GM12878 (cell line): ENCODE results near the gene RHOC. TPM values are rescaled to one million over a fixed set of nuclear protein-coding genes. Genes with fewer than 3 reads are reported as not detected.

Experiments used
- ATAC-seq: fragments of 200-7000 bp; cut with Tn5 transposase; 3 replicates; pipeline ENCODE4 v1.9.1; 2020; ENCODE audit warnings: mild to moderate bottlenecking, moderate library complexity
- BruUV-seq: library from RNA; stranded (reverse); fragments of 400-500 nt; replicated peaks from 2 replicates; lab custom pipeline; 2021; lab: Mats Ljungman, UMichigan
- CTCF ChIA-PET: fragments of 300-600 bp; sonication (Branson Sonifier 250); formaldehyde crosslinking; extraction: SDS; loops from one replicate; lab custom pipeline; 2021; ENCODE audit warnings: inconsistent platforms; lab: Yijun Ruan, JAX
- POLR2A ChIA-PET: fragments of 350-600 bp; formaldehyde crosslinking; extraction: SDS; loops from one replicate; lab custom pipeline; 2021; ENCODE audit warnings: inconsistent platforms; lab: Charles Lee
- RAD21 ChIA-PET: fragments of 300-600 bp; sonication (Branson Sonifier 250); formaldehyde crosslinking; loops from one replicate; lab custom pipeline; 2023; ENCODE audit warnings: antibody characterized with exemption; ENCODE audit not compliant: unreplicated experiment; lab: Charles Lee
- SMC1A ChIA-PET: fragments of 300-600 bp; sonication (Branson Sonifier 250); formaldehyde crosslinking; loops from one replicate; lab custom pipeline; 2023; ENCODE audit not compliant: unreplicated experiment, uncharacterized antibody; lab: Charles Lee
- DNase-seq: peaks from one replicate; pipeline ENCODE4 v3.0.0-alpha.2; 2011; ENCODE audit warnings: low read depth, low spot score
- FAIRE-seq: peaks from 3 replicates; lab custom pipeline; 2011; peaks lifted over from hg19 to GRCh38; lab: Jason Lieb, UNC
- H2AFZ ChIP-seq: 2 replicates; pipeline ENCODE4 v1.6.0; 2011; ENCODE audit warnings: low read depth, low read length, control low read depth; ENCODE audit not compliant: control insufficient read depth
- H3K27ac ChIP-seq: 2 replicates; pipeline ENCODE4 v1.5.1; 2011; ENCODE audit warnings: control low read depth; ENCODE audit not compliant: control insufficient read depth, insufficient read depth
- H3K27me3 ChIP-seq, 2 experiments: replicated peaks in 1 of 2; 2 replicates each; pipeline versions ENCODE4 v1.6.0 to v1.6.1; 2011; ENCODE audit warnings: low read length in 1 of 2; ENCODE audit not compliant: control insufficient read depth in 2 of 2, insufficient read depth in 2 of 2
- H3K36me3 ChIP-seq, 2 experiments: 2 replicates each; pipeline ENCODE4 v1.5.1; 2011; ENCODE audit warnings: low read length in 1 of 2; ENCODE audit not compliant: control insufficient read depth in 2 of 2, insufficient read depth in 2 of 2
- H3K4me1 ChIP-seq: 2 replicates; pipeline ENCODE4 v1.6.1; 2011; ENCODE audit warnings: mild to moderate bottlenecking, low read length, moderate library complexity, mixed read lengths; ENCODE audit not compliant: control insufficient read depth, insufficient read depth
- H3K4me2 ChIP-seq: 2 replicates; pipeline ENCODE4 v1.6.0; 2011; ENCODE audit warnings: control low read depth; ENCODE audit not compliant: control insufficient read depth, insufficient read depth
- H3K4me3 ChIP-seq: fragments of 200-600 bp; sonication (generic); 2 replicates; pipeline ENCODE4 v1.5.1; 2016
- H3K79me2 ChIP-seq: 2 replicates; pipeline ENCODE4 v1.6.0; 2011; ENCODE audit warnings: low read length; ENCODE audit not compliant: control insufficient read depth, insufficient read depth
- H3K9ac ChIP-seq: 2 replicates; pipeline ENCODE4 v1.8.0; 2011; ENCODE audit warnings: low read length, control low read depth, mixed read lengths; ENCODE audit not compliant: control insufficient read depth, insufficient read depth
- H3K9me3 ChIP-seq: replicated peaks from 3 replicates; pipeline ENCODE4 v1.5.1; 2011; ENCODE audit warnings: mild to moderate bottlenecking, low read length; ENCODE audit not compliant: control insufficient read depth, insufficient read depth
- H4K20me1 ChIP-seq: 2 replicates; pipeline ENCODE4 v1.6.0; 2011; ENCODE audit not compliant: control insufficient read depth, insufficient read depth
- MXI1 ChIP-seq: fragments of 150-350 bp; IDR thresholded peaks from 2 replicates; pipeline ENCODE4 v1.6.1; 2011; ENCODE audit warnings: low read depth, mild to moderate bottlenecking, inconsistent platforms, low read length, improper control_type of control experiment
- ZBTB11 ChIP-seq: fragments of 450-650 bp; formaldehyde crosslinking; IDR thresholded peaks from 2 replicates; pipeline ENCODE4 v1.5.0; 2022; ENCODE audit warnings: mild to moderate bottlenecking, missing genetic modification characterization
- WGBS: methylation state at CpG from one replicate; pipeline ENCODE4 v1.1.6; 2016; ENCODE audit warnings: low lambda C conversion rate; ENCODE audit not compliant: insufficient replicate concordance, insufficient coverage; ENCODE audit errors: missing lambda C conversion rate; 5-methylcytosine and 5-hydroxymethylcytosine counted together
- in situ Hi-C: fragments of 300-500 bp; cut with MboI; formaldehyde crosslinking; loops from 9 replicates; pipeline ENCODE4 v1.14.3; 2018; ENCODE audit warnings: mixed read lengths
- intact Hi-C: fragments of 100-400 bp; cut with micrococcal nuclease; formaldehyde crosslinking; loops from one replicate; pipeline ENCODE4 v1.14.2; 2022; ENCODE audit not compliant: unreplicated experiment
- polyA plus RNA-seq, 11 experiments: library from polyadenylated mRNA; depleted of rRNA in 4 of 11; unstranded in 6 of 11; stranded (reverse) in 5 of 11; fragments of >200 nt; fragmentation: Nextera tagmentation in 4 of 11; fragmentation: Illumina TruSeq in 1 of 11; extraction: Ambion mirVana in 4 of 11; extraction: Trizol in 1 of 11; gene quantifications; 1 replicate in 1 of 11; 2 replicates in 10 of 11; pipeline versions ENCODE4 v1.2.1 to v1.2.3, GENCODE V29; 2011 to 2016; ENCODE audit warnings: inconsistent platforms in 2 of 11, missing spikeins in 2 of 11, low read depth in 1 of 11
- total RNA-seq, 4 experiments: library from RNA; depleted of rRNA in 3 of 4; stranded (reverse); fragments of >200 nt in 3 of 4; fragmentation: Illumina TruSeq in 1 of 4; extraction: Trizol in 1 of 4; gene quantifications; 2 replicates each; pipeline versions ENCODE4 v1.2.1 to v1.2.3, GENCODE V29; 2013 to 2021

The RHOC gene
- total and polyA plus RNA-seq, 10 of the 15 experiments (the other 5 are each of a cell fraction or from before 2014, with no cell fraction given) = 20.6 to 371 (median 158) TPM

GRCh38 chr1:112754116-112754628 is 47.2 kb upstream of the RHOC start (continued):
- no peak for TF ChIP-seq ZBTB11

- Histone ChIP-seq H3K27me3 (peaks cover 0 to 5% of the 10 kb centered on the region in 2 experiments; a peak in 2 of 4 replicates), H3K9me3 (no peaks in the 10 kb centered on the region), H4K20me1 (no peaks in the 10 kb centered on the region), H3K4me3 (no peak overlapping the region), H3K36me3 (no peaks in the 10 kb centered on the region), H3K9ac (no peak overlapping the region), H3K27ac (no peak overlapping the region), H2AFZ (no peak overlapping the region), H3K4me1 (no peaks in the 10 kb centered on the region), H3K79me2 (no peaks in the 10 kb centered on the region), H3K4me2 (no peak overlapping the region)
- intact Hi-C loops (no loop called here), in situ Hi-C loops (no loop called here)
- CTCF ChIA-PET = interaction anchor here (0.5 kb wide), 1 partner anchor 1543 kb away, joined by 4 read pairs; no protein-coding TSS in a partner anchor
- RAD21 ChIA-PET = no interaction called here
- no peak for TF ChIP-seq MXI1
- POLR2A ChIA-PET = no interaction called here
- no peak for ATAC-seq
- SMC1A ChIA-PET = no interaction called here
- 82% methylated on average over 12 of the region's 12 CpGs for WGBS
- BruUV-seq = no TSS peak
- DNase-seq = no peak
- no peak for FAIRE-seq
These were observed 41.5 kb upstream of the RHOC start for GRCh38 chr1:112748396-112748795.
